Measurements from ENCODE around the gene NTNG2. TPM values are rescaled to one million over a fixed set of nuclear protein-coding genes. Genes with fewer than 3 reads are reported as not detected.

NTNG2 gene
- polyA plus RNA-seq, 1 experiment, result 0.74 TPM

- H3K36me3 ChIP-seq (ENCODE audit: control insufficient read depth, insufficient read depth, low read length), result no peaks in the 10 kb centered on the region
- peaks cover 27% of the 10 kb centered on the region for H3K27me3 ChIP-seq (ENCODE audit: control insufficient read depth, insufficient read depth, low read length)
- H3K4me3 ChIP-seq (ENCODE audit: low read depth, low read length), result no peak overlapping the region
- DNase-seq (ENCODE audit: low read depth), result no peak
- no peak for TF ChIP-seq CTCF (IDR thresholded peaks at IDR 0.05; ENCODE audit: insufficient read depth, low read depth, low read length)
- ChIA-PET CTCF (interaction anchor here (0.6 to 11.0 kb wide), 15 partner anchors 10 to 489 kb away, joined by 3 to 248 read pairs (median 9); partner anchors contain the start of gene NTNG2), POLR2A (no interaction called here)
Measured at GRCh38 chr9:132237481-132237880, 75.6 kb downstream of the NTNG2 start.

- no peak for DNase-seq (ENCODE audit: low read depth)
- Histone ChIP-seq H3K4me3 (ENCODE audit: low read depth, low read length) (no peak overlapping the region), H3K27me3 (ENCODE audit: control insufficient read depth, insufficient read depth, low read length) (peaks cover 29% of the 10 kb centered on the region), H3K36me3 (ENCODE audit: control insufficient read depth, insufficient read depth, low read length) (no peaks in the 10 kb centered on the region)
- POLR2A ChIA-PET, result no interaction called here
- no peak for TF ChIP-seq CTCF (IDR thresholded peaks at IDR 0.05; ENCODE audit: insufficient read depth, low read depth, low read length)
- CTCF ChIA-PET, result interaction anchor here (0.8 to 11.0 kb wide), 10 partner anchors 9 to 476 kb away, joined by 3 to 248 read pairs (median 13); no protein-coding TSS in a partner anchor
Measured at GRCh38 chr9:132238026-132238972, 76.4 kb downstream of the NTNG2 start.

- Histone ChIP-seq H3K4me3 (ENCODE audit: low read depth, low read length) (no peak overlapping the region), H3K27me3 (ENCODE audit: control insufficient read depth, insufficient read depth, low read length) (peaks cover 32% of the 10 kb centered on the region), H3K36me3 (ENCODE audit: control insufficient read depth, insufficient read depth, low read length) (no peaks in the 10 kb centered on the region)
- no peak for DNase-seq (ENCODE audit: low read depth)
- no peak for TF ChIP-seq CTCF (IDR thresholded peaks at IDR 0.05; ENCODE audit: insufficient read depth, low read depth, low read length)
- ChIA-PET CTCF (interaction anchor here (1.0 to 11.0 kb wide), 6 partner anchors 8 to 477 kb away, joined by 3 to 248 read pairs (median 20); no protein-coding TSS in a partner anchor), POLR2A (no interaction called here)
Measured at GRCh38 chr9:132238992-132239391, 77.1 kb downstream of the NTNG2 start.

DNA sequence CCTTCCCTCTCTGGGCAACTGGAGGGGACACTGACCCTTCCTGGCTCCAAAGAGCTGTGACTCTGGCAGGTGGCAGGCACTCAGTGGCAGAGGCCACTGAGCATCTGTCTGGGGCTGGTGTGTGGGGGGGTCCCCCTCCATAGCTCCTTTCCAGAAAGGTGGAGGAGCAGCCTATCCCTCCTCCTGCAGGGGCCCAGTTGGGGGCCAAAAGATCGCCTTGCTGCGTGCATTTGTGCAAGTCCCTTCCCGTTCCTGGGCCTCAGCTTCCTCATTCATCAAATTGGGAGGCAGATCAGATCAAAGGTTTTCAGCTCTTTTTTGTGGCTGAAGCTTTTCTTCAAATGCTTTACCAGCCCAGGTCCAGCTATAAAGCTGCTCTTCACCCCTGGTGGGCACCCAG is 77.7 kb downstream of the NTNG2 start:
- TF ChIP-seq CTCF (IDR thresholded peaks at IDR 0.05; ENCODE audit: insufficient read depth, low read depth, low read length), result no peak
- peaks cover 30% of the 10 kb centered on the region for H3K27me3 ChIP-seq (ENCODE audit: control insufficient read depth, insufficient read depth, low read length)
- H3K4me3 ChIP-seq (ENCODE audit: low read depth, low read length), result no peak overlapping the region
- DNase-seq (ENCODE audit: low read depth), result no peak
- CTCF ChIA-PET, result interaction anchor here (1.0 to 11.0 kb wide), 6 partner anchors 8 to 477 kb away, joined by 3 to 248 read pairs (median 20); no protein-coding TSS in a partner anchor
- POLR2A ChIA-PET, result no interaction called here
- no peaks in the 10 kb centered on the region for H3K36me3 ChIP-seq (ENCODE audit: control insufficient read depth, insufficient read depth, low read length)
